ENCODE data around the gene SMAD9. TPM values are rescaled to one million over a fixed set of nuclear protein-coding genes. Genes with fewer than 3 reads are reported as not detected.

Gene SMAD9
- total and polyA plus RNA-seq, 2 of the 4 experiments (the other 2 are of a cell fraction) = 3.2 to 4.8 TPM

DNA sequence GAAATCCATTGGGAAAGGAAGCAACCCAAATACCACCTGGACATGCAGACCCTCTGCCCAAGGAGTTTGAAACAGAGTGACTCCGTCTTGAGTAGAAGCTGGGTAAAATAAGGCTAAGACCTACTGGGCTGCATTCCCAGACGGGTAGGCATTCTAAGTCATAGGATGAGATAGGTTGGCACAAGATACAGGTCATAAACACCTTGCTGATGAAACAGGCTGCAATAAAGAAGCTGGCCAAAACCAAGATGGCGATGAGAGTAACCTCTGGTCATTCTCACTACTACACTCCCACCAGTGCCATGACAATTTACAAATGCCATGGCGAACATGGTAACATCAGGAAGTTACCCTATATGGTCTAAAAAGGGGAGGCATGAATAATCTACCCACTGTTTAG lies 60.8 kb downstream of the SMAD9 start:
- no TSS peak for BruUV-seq (replicated peaks)
- H3K56ac ChIP-seq (ENCODE audit: extremely low read depth, insufficient read depth, low read length) = no peak overlapping the region
- H2AK5ac ChIP-seq (ENCODE audit: low read depth, low read length) = no peak overlapping the region
- dilution Hi-C loops (cut with HindIII; ENCODE audit: low sequenced_read_pairs, unreplicated experiment) (loop anchor here (25.0 kb wide), 1 partner anchor 128 kb away; the partner anchor contains the start of gene ALG5), in situ Hi-C loops (cut with MboI; ENCODE audit: low sequenced_read_pairs) (loop anchor here (5.0 kb wide), 1 partner anchor 123 kb away; no protein-coding TSS in a partner anchor), intact Hi-C loops (cut with micrococcal nuclease) (loop anchor here (2.0 kb wide), 1 partner anchor 60 kb away; no protein-coding TSS in a partner anchor)
- H3K27me3 ChIP-seq (ENCODE audit: control insufficient read depth, insufficient read depth, low read length) = no peaks in the 10 kb centered on the region
- no peaks in the 10 kb centered on the region for H3K9me3 ChIP-seq (ENCODE audit: control insufficient read depth, insufficient read depth, low read length)
- H4K8ac ChIP-seq (ENCODE audit: low read depth in 2 of 2, low read length in 2 of 2) = no peak overlapping the region
- H2BK20ac ChIP-seq (ENCODE audit: low read depth, low read length) = no peak overlapping the region
- TF ChIP-seq SMC3 (IDR thresholded peaks at IDR 0.05; ENCODE audit: low read depth, low read length) (no peak), MAFK (IDR thresholded peaks at IDR 0.05; ENCODE audit: low read depth, low read length) (no peak), CEBPB (IDR thresholded peaks at IDR 0.05; ENCODE audit: low read depth, low read length) (no peak), RAD21 (IDR thresholded peaks at IDR 0.05; ENCODE audit: low read length) (no peak), MAZ (IDR thresholded peaks at IDR 0.05; ENCODE audit: borderline replicate concordance, low read depth, low read length) (no peak), MXI1 (IDR thresholded peaks at IDR 0.05; ENCODE audit: borderline replicate concordance, low read depth, low read length) (no peak), RCOR1 (IDR thresholded peaks at IDR 0.05; ENCODE audit: insufficient replicate concordance, low read length) (no peak), POLR2A (IDR thresholded peaks at IDR 0.05; ENCODE audit: low read depth, low read length) (no peak), NFE2L2 (IDR thresholded peaks at IDR 0.05; ENCODE audit: low read depth, low read length) (no peak), ELK1 (IDR thresholded peaks at IDR 0.05; ENCODE audit: borderline replicate concordance, low read depth, low read length) (no peak), CHD1 (IDR thresholded peaks at IDR 0.05; ENCODE audit: low read depth, low read length) (no peak), RFX5 (IDR thresholded peaks at IDR 0.05; ENCODE audit: low read depth, low read length) (no peak), FOS (IDR thresholded peaks at IDR 0.05; ENCODE audit: low read depth, low read length) (no peak), BHLHE40 (IDR thresholded peaks at IDR 0.05; ENCODE audit: low read depth, low read length) (no peak)
- TF ChIP-seq, protein P1, sequence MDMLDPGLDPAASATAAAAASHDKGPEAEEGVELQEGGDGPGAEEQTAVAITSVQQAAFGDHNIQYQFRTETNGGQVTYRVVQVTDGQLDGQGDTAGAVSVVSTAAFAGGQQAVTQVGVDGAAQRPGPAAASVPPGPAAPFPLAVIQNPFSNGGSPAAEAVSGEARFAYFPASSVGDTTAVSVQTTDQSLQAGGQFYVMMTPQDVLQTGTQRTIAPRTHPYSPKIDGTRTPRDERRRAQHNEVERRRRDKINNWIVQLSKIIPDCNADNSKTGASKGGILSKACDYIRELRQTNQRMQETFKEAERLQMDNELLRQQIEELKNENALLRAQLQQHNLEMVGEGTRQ (IDR thresholded peaks at IDR 0.05; ENCODE audit: low read depth, low read length) = no peak
- TF ChIP-seq, protein P2, sequence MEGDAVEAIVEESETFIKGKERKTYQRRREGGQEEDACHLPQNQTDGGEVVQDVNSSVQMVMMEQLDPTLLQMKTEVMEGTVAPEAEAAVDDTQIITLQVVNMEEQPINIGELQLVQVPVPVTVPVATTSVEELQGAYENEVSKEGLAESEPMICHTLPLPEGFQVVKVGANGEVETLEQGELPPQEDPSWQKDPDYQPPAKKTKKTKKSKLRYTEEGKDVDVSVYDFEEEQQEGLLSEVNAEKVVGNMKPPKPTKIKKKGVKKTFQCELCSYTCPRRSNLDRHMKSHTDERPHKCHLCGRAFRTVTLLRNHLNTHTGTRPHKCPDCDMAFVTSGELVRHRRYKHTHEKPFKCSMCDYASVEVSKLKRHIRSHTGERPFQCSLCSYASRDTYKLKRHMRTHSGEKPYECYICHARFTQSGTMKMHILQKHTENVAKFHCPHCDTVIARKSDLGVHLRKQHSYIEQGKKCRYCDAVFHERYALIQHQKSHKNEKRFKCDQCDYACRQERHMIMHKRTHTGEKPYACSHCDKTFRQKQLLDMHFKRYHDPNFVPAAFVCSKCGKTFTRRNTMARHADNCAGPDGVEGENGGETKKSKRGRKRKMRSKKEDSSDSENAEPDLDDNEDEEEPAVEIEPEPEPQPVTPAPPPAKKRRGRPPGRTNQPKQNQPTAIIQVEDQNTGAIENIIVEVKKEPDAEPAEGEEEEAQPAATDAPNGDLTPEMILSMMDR (conservative IDR thresholded peaks at IDR 0.05; ENCODE audit: low read depth, low read length) = no peak
- no peak overlapping the region for H2BK15ac ChIP-seq (ENCODE audit: low read depth, low read length)
- ChIA-PET CTCF (interaction anchor here (1.4 to 2.0 kb wide), 3 partner anchors 120 to 133 kb away, joined by 8 to 20 read pairs (median 8); no protein-coding TSS in a partner anchor), POLR2A (ENCODE audit: unreplicated experiment) (interaction anchor here (1.2 kb wide), 1 partner anchor 122 kb away, joined by 5 read pairs; no protein-coding TSS in a partner anchor)
- no CpG with 5 or more reads among the region's 4 CpGs for WGBS, 2 experiments (ENCODE audit: extremely low coverage in 2 of 2, insufficient read length in 1 of 2)
- no peak for ATAC-seq (ENCODE audit: low read depth)
- no peak overlapping the region for H3K18ac ChIP-seq (ENCODE audit: low read depth, low read length)
- no peak overlapping the region for H2AK9ac ChIP-seq (replicated peaks; ENCODE audit: low read depth, low read length, poor library complexity)
- H3K4me3 ChIP-seq (ENCODE audit: insufficient read depth, low read depth, low read length) = no peak overlapping the region
- H3K27ac ChIP-seq (ENCODE audit: insufficient read depth, low read length) = no peak overlapping the region
- H3K79me1 ChIP-seq (ENCODE audit: low read depth in 1 of 2, low read length in 2 of 2) = peaks cover 0 to 3% of the 10 kb centered on the region in 2 experiments; a peak in 2 of 4 replicates
- no peak overlapping the region for H3K23ac ChIP-seq (ENCODE audit: low read depth, low read length)
- H3K4me2 ChIP-seq (ENCODE audit: low read depth, low read length) = no peak overlapping the region
- H3K9me1 ChIP-seq (ENCODE audit: insufficient read depth, low read length) = peaks cover 7% of the 10 kb centered on the region; the same call in 1 of the 2 replicates
- H4K20me1 ChIP-seq (ENCODE audit: insufficient read depth, low read length) = no peaks in the 10 kb centered on the region
- H3K36me3 ChIP-seq (ENCODE audit: control insufficient read depth, insufficient read depth, low read length) = peaks cover 6% of the 10 kb centered on the region
- no peak overlapping the region for H4K5ac ChIP-seq (ENCODE audit: low read depth, low read length)
- no peak overlapping the region for H2BK120ac ChIP-seq (ENCODE audit: low read depth, low read length)
- no peak overlapping the region for H3K14ac ChIP-seq (replicated peaks; ENCODE audit: low read depth, low read length)
- H4K91ac ChIP-seq (ENCODE audit: insufficient read depth, low read depth, low read length) = no peak overlapping the region
- no peak overlapping the region for H2BK5ac ChIP-seq (ENCODE audit: low read depth, low read length, poor library complexity, severe bottlenecking)
- no peak for DNase-seq
- no peak overlapping the region for H2AFZ ChIP-seq (replicated peaks; ENCODE audit: low read length, poor library complexity)
- no peak overlapping the region for H3K9ac ChIP-seq (ENCODE audit: low read depth, low read length)
- H3K4me1 ChIP-seq (ENCODE audit: control insufficient read depth, insufficient read depth, low read length) = no peaks in the 10 kb centered on the region; the same call in 1 of the 2 replicates
- H3K4ac ChIP-seq (ENCODE audit: low read depth, low read length) = no peak overlapping the region
